Peyer's patch (tissue), 4 donors: ENCODE measurements around the gene GALR2. TPM values are rescaled to one million over a fixed set of nuclear protein-coding genes. Genes with fewer than 3 reads are reported as not detected.
"Not testable (repeated sequence)": the region's sequence is repeated elsewhere in the genome, so short reads cannot be mapped to it uniquely, and the experiment has no call there.

Source experiments
- DNase-seq, 3 donors: peaks; one replicate each; pipeline ENCODE4 v3.0.0-alpha.2; 2017 to 2019
- H3K27ac ChIP-seq, 4 donors: fragments of 200-600 bp; sonication (generic); one replicate each; pipeline ENCODE4 v1.5.1; 2016 to 2019
- H3K27me3 ChIP-seq, 2 donors: fragments of 200-600 bp; sonication (generic); one replicate each; pipeline ENCODE4 v1.5.1; 2019
- H3K36me3 ChIP-seq, 3 donors: fragments of 200-600 bp; sonication (generic); one replicate each; pipeline ENCODE4 v1.5.1; 2016 to 2019
- H3K4me1 ChIP-seq, 4 donors: fragments of 200-600 bp; sonication (generic); one replicate each; pipeline ENCODE4 v1.5.1; 2016 to 2019
- H3K4me3 ChIP-seq, 4 donors: fragments of 200-600 bp; sonication (generic); 1 replicate in 3 of 4; 2 replicates in 1 of 4; pipeline ENCODE4 v1.5.1; 2016 to 2019; ENCODE audit warnings: mild to moderate bottlenecking in 1 of 4
- H3K9me3 ChIP-seq, 4 donors: fragments of 200-600 bp; sonication (generic); one replicate each; pipeline ENCODE4 v1.5.1; 2016 to 2019; ENCODE audit warnings: mild to moderate bottlenecking in 1 of 4
- CTCF ChIP-seq, 6 experiments: fragments of 450-650 bp in 4 of 6; fragments of 200-600 bp in 2 of 6; sonication (generic) in 1 of 6; IDR thresholded peaks; one replicate each; pipeline ENCODE4 v1.5.1; 2017 to 2019; ENCODE audit warnings: antibody characterized with exemption in 6 of 6, mild to moderate bottlenecking in 3 of 6, moderate library complexity in 1 of 6
- POLR2A ChIP-seq, 2 donors: fragments of 450-650 bp; IDR thresholded peaks; one replicate each; pipeline ENCODE4 v1.5.1; 2017; ENCODE audit warnings: antibody characterized with exemption in 2 of 2, mild to moderate bottlenecking in 2 of 2, moderate library complexity in 2 of 2
- total RNA-seq, 4 donors: library from RNA; depleted of rRNA; stranded (reverse); fragments of >200 nt; gene quantifications; one replicate each; pipeline ENCODE4 v1.1.0, GENCODE V29; 2016

Gene GALR2
- total RNA-seq, 4 donors from 2014 or later, result 0.95 TPM; not detected in 3

- H3K9me3 ChIP-seq, result no peaks in the 10 kb centered on the region
- no peaks in the 10 kb centered on the region for H3K4me1 ChIP-seq
- peak overlapping the region in 1 of 4 donors; percentile 62 for H3K27ac ChIP-seq
- DNase-seq, result no peak
- H3K27me3 ChIP-seq, result no peaks in the 10 kb centered on the region
- peaks cover 0 to 56% (median 0%) of the 10 kb centered on the region in 3 donors for H3K36me3 ChIP-seq
- no peak overlapping the region for H3K4me3 ChIP-seq
- TF ChIP-seq POLR2A (IDR thresholded peaks at IDR 0.05) (no peak), CTCF (IDR thresholded peaks at IDR 0.05) (no peak)
Measured at GRCh38 chr17:76038050-76038449, 36.5 kb upstream of the GALR2 start.

- H3K4me3 ChIP-seq, result no peak overlapping the region
- H3K4me1 ChIP-seq, result no peaks in the 10 kb centered on the region
- no peaks in the 10 kb centered on the region for H3K9me3 ChIP-seq
- DNase-seq, result no peak
- peak overlapping the region in 1 of 4 donors; percentile 62 for H3K27ac ChIP-seq
- peaks cover 0 to 67% (median 0%) of the 10 kb centered on the region in 3 donors for H3K36me3 ChIP-seq
- H3K27me3 ChIP-seq, result no peaks in the 10 kb centered on the region
- TF ChIP-seq POLR2A (IDR thresholded peaks at IDR 0.05) (no peak), CTCF (IDR thresholded peaks at IDR 0.05) (no peak)
Measured at GRCh38 chr17:76039121-76039520, 35.5 kb upstream of the GALR2 start.

GRCh38 chr17:76040376-76040775 lies 34.2 kb upstream of the GALR2 start:
- H3K9me3 ChIP-seq, result no peaks in the 10 kb centered on the region
- no peak for DNase-seq
- peak overlapping the region in 1 of 4 donors; percentile 62 for H3K27ac ChIP-seq
- H3K36me3 ChIP-seq, result peaks cover 0 to 79% (median 0%) of the 10 kb centered on the region in 3 donors
- H3K27me3 ChIP-seq, result no peaks in the 10 kb centered on the region
- no peaks in the 10 kb centered on the region for H3K4me1 ChIP-seq
- H3K4me3 ChIP-seq, result no peak overlapping the region
- TF ChIP-seq POLR2A (IDR thresholded peaks at IDR 0.05), result no peak
- TF ChIP-seq CTCF (IDR thresholded peaks at IDR 0.05), result no peak

GRCh38 chr17:76042868-76043267 lies 31.7 kb upstream of the GALR2 start:
- H3K9me3 ChIP-seq, H3K4me1 ChIP-seq, H3K27ac ChIP-seq, H3K4me3 ChIP-seq, H3K27me3 ChIP-seq, DNase-seq: not testable (repeated sequence)
- peaks cover 0 to 100% (median 0%) of the 10 kb centered on the region in 3 donors for H3K36me3 ChIP-seq

- not testable (repeated sequence) for H3K9me3 ChIP-seq, DNase-seq, H3K27me3 ChIP-seq, H3K27ac ChIP-seq, H3K4me1 ChIP-seq, H3K4me3 ChIP-seq
- peaks cover 0 to 100% (median 0%) of the 10 kb centered on the region in 3 donors for H3K36me3 ChIP-seq
Measured at GRCh38 chr17:76044475-76045007, 30.0 kb upstream of the GALR2 start.

- no peak overlapping the region for H3K27ac ChIP-seq
- peaks cover 0 to 99% (median 0%) of the 10 kb centered on the region in 3 donors for H3K36me3 ChIP-seq
- DNase-seq, result no peak
- H3K27me3 ChIP-seq, result no peaks in the 10 kb centered on the region
- H3K4me1 ChIP-seq, result no peaks in the 10 kb centered on the region
- no peak overlapping the region for H3K4me3 ChIP-seq
- TF ChIP-seq CTCF (IDR thresholded peaks at IDR 0.05), result no peak
- TF ChIP-seq POLR2A (IDR thresholded peaks at IDR 0.05), result no peak
- no peaks in the 10 kb centered on the region for H3K9me3 ChIP-seq
Measured at GRCh38 chr17:76046064-76046463, 28.5 kb upstream of the GALR2 start.
